Neuronal stem cell (in vitro differentiated cells): Measurements from ENCODE around the gene KLK14.

Experiments used
- DNase-seq: peaks from one replicate; pipeline ENCODE4 v3.0.0-alpha.2; 2013; ENCODE audit warnings: low spot score
- H2AFZ ChIP-seq: one replicate; pipeline ENCODE4 v1.6.1; 2013; ENCODE audit warnings: mild to moderate bottlenecking, low read length, inconsistent platforms
- H2AK5ac ChIP-seq: 2 replicates; pipeline ENCODE4 v1.6.1; 2013; ENCODE audit warnings: low read depth, mild to moderate bottlenecking, inconsistent platforms, low read length, moderate library complexity, mixed read lengths
- H2BK120ac ChIP-seq: 2 replicates; pipeline ENCODE4 v1.6.1; 2013; ENCODE audit warnings: low read depth, mild to moderate bottlenecking, inconsistent platforms, low read length, moderate library complexity, mixed read lengths
- H2BK12ac ChIP-seq: one replicate; pipeline ENCODE4 v1.6.1; 2013; ENCODE audit warnings: low read length, inconsistent platforms
- H2BK15ac ChIP-seq: 2 replicates; pipeline ENCODE4 v1.6.1; 2013; ENCODE audit warnings: mild to moderate bottlenecking, low read length, inconsistent platforms, mixed read lengths
- H2BK5ac ChIP-seq: one replicate; pipeline ENCODE4 v1.6.1; 2013; ENCODE audit warnings: inconsistent platforms, mild to moderate bottlenecking, low read length, moderate library complexity
- H3K14ac ChIP-seq: one replicate; pipeline ENCODE4 v1.6.1; 2013; ENCODE audit warnings: low read length, inconsistent platforms
- H3K18ac ChIP-seq: 2 replicates; pipeline ENCODE4 v1.6.1; 2013; ENCODE audit warnings: low read length, inconsistent platforms
- H3K23ac ChIP-seq: 2 replicates; pipeline ENCODE4 v1.6.1; 2013; ENCODE audit warnings: low read depth, mild to moderate bottlenecking, mixed read lengths, low read length, inconsistent platforms; ENCODE audit not compliant: poor library complexity
- H3K27ac ChIP-seq: replicated peaks from 3 replicates; pipeline ENCODE4 v1.5.1; 2013; ENCODE audit warnings: low read length, inconsistent platforms
- H3K27me3 ChIP-seq, 3 experiments: 2 replicates each; pipeline ENCODE4 v1.6.1; 2013; ENCODE audit warnings: low read length in 3 of 3, mild to moderate bottlenecking in 2 of 3, inconsistent platforms in 1 of 3, low read depth in 1 of 3, mixed read lengths in 1 of 3, moderate library complexity in 1 of 3; ENCODE audit not compliant: control insufficient read depth in 3 of 3, insufficient read depth in 3 of 3
- H3K36me3 ChIP-seq, 2 donors: replicated peaks in 1 of 2; 2 replicates each; pipeline ENCODE4 v1.6.1; 2013; ENCODE audit warnings: low read length in 2 of 2; ENCODE audit not compliant: control insufficient read depth in 2 of 2, insufficient read depth in 2 of 2
- H3K4ac ChIP-seq: 2 replicates; pipeline ENCODE4 v1.6.1; 2013; ENCODE audit warnings: inconsistent platforms, mild to moderate bottlenecking, low read length, moderate library complexity
- H3K4me1 ChIP-seq, 2 donors: 1 replicate in 1 of 2; 2 replicates in 1 of 2; pipeline ENCODE4 v1.6.1; 2013; ENCODE audit warnings: low read length in 2 of 2, low read depth in 1 of 2; ENCODE audit not compliant: control insufficient read depth in 2 of 2, insufficient read depth in 1 of 2
- H3K4me2 ChIP-seq: one replicate; pipeline ENCODE4 v1.6.1; 2013; ENCODE audit warnings: mild to moderate bottlenecking, low read length, inconsistent platforms; ENCODE audit not compliant: insufficient read depth, poor library complexity, severe bottlenecking
- H3K4me3 ChIP-seq, 2 donors: 2 replicates each; pipeline ENCODE4 v1.5.1; 2013; ENCODE audit warnings: low read length in 2 of 2, mild to moderate bottlenecking in 2 of 2, inconsistent platforms in 1 of 2, moderate library complexity in 1 of 2
- H3K79me1 ChIP-seq: one replicate; pipeline ENCODE4 v1.6.1; 2013; ENCODE audit warnings: low read depth, mild to moderate bottlenecking, inconsistent platforms, low read length, moderate library complexity
- H3K9ac ChIP-seq: one replicate; pipeline ENCODE4 v1.6.1; 2013; ENCODE audit warnings: mild to moderate bottlenecking, low read depth, low read length, inconsistent platforms; ENCODE audit not compliant: poor library complexity
- H3K9me3 ChIP-seq, 2 donors: replicated peaks in 1 of 2; 2 replicates each; pipeline versions ENCODE3 to v1.6.1; 2013; ENCODE audit warnings: low read length in 2 of 2, mild to moderate bottlenecking in 2 of 2, inconsistent platforms in 1 of 2, low read depth in 1 of 2, mixed read lengths in 1 of 2, moderate library complexity in 1 of 2; ENCODE audit not compliant: control insufficient read depth in 2 of 2, insufficient read depth in 1 of 2
- H4K8ac ChIP-seq: one replicate; pipeline ENCODE4 v1.6.1; 2013; ENCODE audit warnings: low read depth, mild to moderate bottlenecking, inconsistent platforms, low read length, moderate library complexity
- H4K91ac ChIP-seq: one replicate; pipeline ENCODE4 v1.6.1; 2013; ENCODE audit warnings: low read length, low read depth, mild to moderate bottlenecking, inconsistent platforms; ENCODE audit not compliant: poor library complexity
- WGBS, 2 donors: extraction: QIAGEN DNeasy Blood & Tissue Kit; methylation state at CpG; one replicate each; pipeline ENCODE4 v1.1.7; 2013; ENCODE audit warnings: missing lambda C conversion rate in 2 of 2, mixed read lengths in 1 of 2; ENCODE audit not compliant: insufficient read length in 2 of 2, insufficient replicate concordance in 1 of 2; ENCODE audit errors: extremely low coverage in 2 of 2; 5-methylcytosine and 5-hydroxymethylcytosine counted together

KLK14 gene

GRCh38 chr19:51108805-51109146, 26.1 kb upstream of the KLK14 start:
- H2BK15ac ChIP-seq, result no peak overlapping the region
- H3K36me3 ChIP-seq, result peaks cover 0 to 10% of the 10 kb centered on the region in 2 donors
- WGBS, 2 donors, result no CpG with 5 or more reads among the region's 15 CpGs
- no peak overlapping the region for H2BK12ac ChIP-seq
- H2AFZ ChIP-seq, result peak overlapping the region; percentile 80
- H4K91ac ChIP-seq, result no peak overlapping the region
- peaks cover 0 to 9% of the 10 kb centered on the region in 2 donors for H3K4me1 ChIP-seq
- no peak overlapping the region for H3K4ac ChIP-seq
- H3K79me1 ChIP-seq, result peaks cover 1% of the 10 kb centered on the region
- H3K4me2 ChIP-seq, result peak overlapping the region; percentile 78
- H3K14ac ChIP-seq, result no peak overlapping the region
- no peak overlapping the region for H3K9ac ChIP-seq
- H3K9me3 ChIP-seq, result no peaks in the 10 kb centered on the region
- no peak overlapping the region for H3K27ac ChIP-seq
- H2AK5ac ChIP-seq, result no peak overlapping the region
- peaks cover 0 to 20% (median 0%) of the 10 kb centered on the region in 3 experiments for H3K27me3 ChIP-seq
- no peak overlapping the region for H2BK5ac ChIP-seq
- no peak overlapping the region for H3K18ac ChIP-seq
- no peak for DNase-seq
- H2BK120ac ChIP-seq, result no peak overlapping the region
- H4K8ac ChIP-seq, result no peak overlapping the region
- peak overlapping the region; percentile 58 to 74 for H3K4me3 ChIP-seq
- no peak overlapping the region for H3K23ac ChIP-seq

- WGBS, 2 donors, result no CpG with 5 or more reads among the region's 43 CpGs
- Histone ChIP-seq H2BK5ac (no peak within 1 kb of the TSS), H2BK120ac (no peak within 1 kb of the TSS), H3K79me1 (peaks cover 1% of the 10 kb centered on the region), H3K9ac (peak within 1 kb of the TSS; percentile 88), H2AK5ac (no peak within 1 kb of the TSS), H3K4me3 (peak within 1 kb of the TSS; percentile 58 to 90), H3K36me3 (peaks cover 0 to 14% of the 10 kb centered on the region in 2 donors), H3K27ac (no peak within 1 kb of the TSS), H2BK15ac (no peak within 1 kb of the TSS), H3K4me2 (peak within 1 kb of the TSS; percentile 91), H3K27me3 (peaks cover 0 to 19% (median 0%) of the 10 kb centered on the region in 3 experiments), H2AFZ (peak within 1 kb of the TSS; percentile 80), H3K4me1 (peaks cover 0 to 9% of the 10 kb centered on the region in 2 donors), H3K23ac (peak within 1 kb of the TSS; percentile 25), H3K9me3 (no peaks in the 10 kb centered on the region), H2BK12ac (no peak within 1 kb of the TSS), H3K18ac (no peak within 1 kb of the TSS), H4K8ac (no peak within 1 kb of the TSS), H3K4ac (no peak within 1 kb of the TSS), H4K91ac (no peak within 1 kb of the TSS), H3K14ac (no peak within 1 kb of the TSS)
- peak; percentile 98 for DNase-seq
Observed at GRCh38 chr19:51108066-51108804, 25.5 kb upstream of the KLK14 start, which contains the start of gene CTU1. CTU1 (minus strand) TSS chr19:51108409; CDS start chr19:51104569, 3,840 bp downstream.

GRCh38 chr19:51107406-51108065, 24.8 kb upstream of the KLK14 start:
- H3K4ac ChIP-seq, result no peak overlapping the region
- H4K8ac ChIP-seq, result no peak overlapping the region
- H3K23ac ChIP-seq, result peak overlapping the region; percentile 25
- no peak overlapping the region for H3K18ac ChIP-seq
- DNase-seq, result no peak
- no peak overlapping the region for H3K14ac ChIP-seq
- no peak overlapping the region for H2BK120ac ChIP-seq
- H3K4me1 ChIP-seq, result peaks cover 0 to 9% of the 10 kb centered on the region in 2 donors
- no CpG with 5 or more reads among the region's 18 CpGs for WGBS, 2 donors
- no peaks in the 10 kb centered on the region for H3K9me3 ChIP-seq
- peak overlapping the region; percentile 88 for H3K9ac ChIP-seq
- H2BK15ac ChIP-seq, result no peak overlapping the region
- H4K91ac ChIP-seq, result no peak overlapping the region
- H2BK5ac ChIP-seq, result no peak overlapping the region
- peak overlapping the region; percentile 80 for H2AFZ ChIP-seq
- H2BK12ac ChIP-seq, result no peak overlapping the region
- peaks cover 2 to 21% of the 10 kb centered on the region in 2 donors for H3K36me3 ChIP-seq
- no peak overlapping the region for H3K27ac ChIP-seq
- H2AK5ac ChIP-seq, result no peak overlapping the region
- H3K27me3 ChIP-seq, result peaks cover 0 to 14% (median 0%) of the 10 kb centered on the region in 3 experiments
- H3K4me2 ChIP-seq, result peak overlapping the region; percentile 91
- H3K4me3 ChIP-seq, result peak overlapping the region; percentile 58 to 90
- peaks cover 1% of the 10 kb centered on the region for H3K79me1 ChIP-seq

GRCh38 chr19:51103926-51104341, 21.2 kb upstream of the KLK14 start:
- no peak overlapping the region for H3K14ac ChIP-seq
- no peak overlapping the region for H3K27ac ChIP-seq
- H3K27me3 ChIP-seq, result no peaks in the 10 kb centered on the region
- no peak overlapping the region for H3K4ac ChIP-seq
- peak overlapping the region; percentile 39 for H3K9ac ChIP-seq
- no peak overlapping the region for H2BK5ac ChIP-seq
- H3K18ac ChIP-seq, result no peak overlapping the region
- no peak overlapping the region for H2AFZ ChIP-seq
- peak overlapping the region; percentile 14 for H3K23ac ChIP-seq
- H2BK120ac ChIP-seq, result no peak overlapping the region
- no peak overlapping the region for H2BK12ac ChIP-seq
- no CpG with 5 or more reads among the region's 49 CpGs for WGBS, 2 donors
- no peak overlapping the region for H2BK15ac ChIP-seq
- peaks cover 3 to 47% of the 10 kb centered on the region in 2 donors for H3K36me3 ChIP-seq
- peaks cover 0 to 9% of the 10 kb centered on the region in 2 donors for H3K4me1 ChIP-seq
- H3K4me3 ChIP-seq, result no peak overlapping the region
- H4K91ac ChIP-seq, result no peak overlapping the region
- peaks cover 1% of the 10 kb centered on the region for H3K79me1 ChIP-seq
- H3K4me2 ChIP-seq, result no peak overlapping the region
- H3K9me3 ChIP-seq, result no peaks in the 10 kb centered on the region
- H2AK5ac ChIP-seq, result no peak overlapping the region
- DNase-seq, result no peak
- no peak overlapping the region for H4K8ac ChIP-seq
